Activated CD4-positive, alpha-beta memory T cell treated with anti-CD3 and anti-CD28 coated beads for 36 hours (primary cell): ENCODE results near the gene GNAI2. TPM values are rescaled to one million over a fixed set of nuclear protein-coding genes. Genes with fewer than 3 reads are reported as not detected.
A peak's percentile ranks its signal among the peaks of the same experiment; 100 is the strongest.
"Not testable (repeated sequence)": the region's sequence is repeated elsewhere in the genome, so short reads cannot be mapped to it uniquely, and the experiment has no call there.

Source experiments
- CTCF ChIA-PET: fragments of 350-600 bp; sonication (Branson Sonifier 250); formaldehyde crosslinking; loops from one replicate; lab custom pipeline; 2021; ENCODE audit warnings: antibody characterized with exemption, inconsistent platforms; lab: Charles Lee
- POLR2A ChIA-PET: fragments of 350-600 bp; sonication (Branson Sonifier 250); formaldehyde crosslinking; loops from one replicate; lab custom pipeline; 2021; ENCODE audit warnings: antibody characterized with exemption; lab: Charles Lee
- DNase-seq: peaks from one replicate; pipeline ENCODE4 v3.0.0-alpha.2; 2020
- H3K27ac Mint-ChIP-seq: one replicate; pipeline ENCODE4 v1.8.0; 2021; ENCODE audit warnings: mixed read lengths
- H3K27me3 Mint-ChIP-seq: one replicate; pipeline ENCODE4 v1.8.0; 2021; ENCODE audit warnings: mixed read lengths
- H3K36me3 Mint-ChIP-seq: one replicate; pipeline ENCODE4 v1.8.0; 2021; ENCODE audit warnings: mixed read lengths
- H3K4me1 Mint-ChIP-seq: one replicate; pipeline ENCODE4 v1.8.0; 2021; ENCODE audit warnings: low read depth, mixed read lengths
- H3K4me3 Mint-ChIP-seq: one replicate; pipeline ENCODE4 v1.8.0; 2021; ENCODE audit warnings: mild to moderate bottlenecking, mixed read lengths
- H3K9me3 Mint-ChIP-seq: one replicate; pipeline ENCODE4 v1.8.0; 2021; ENCODE audit warnings: mixed read lengths
- intact Hi-C: fragments of 100-400 bp; cut with micrococcal nuclease; formaldehyde crosslinking; loops from one replicate; pipeline ENCODE4 v1.15.1; 2023
- total RNA-seq, 2 experiments: library from RNA; stranded (reverse); gene quantifications; one replicate each; pipeline ENCODE4 v1.2.3, GENCODE V29; 2021

Gene GNAI2
- total RNA-seq, 2 experiments from 2014 or later: 346 to 349 TPM

DNA sequence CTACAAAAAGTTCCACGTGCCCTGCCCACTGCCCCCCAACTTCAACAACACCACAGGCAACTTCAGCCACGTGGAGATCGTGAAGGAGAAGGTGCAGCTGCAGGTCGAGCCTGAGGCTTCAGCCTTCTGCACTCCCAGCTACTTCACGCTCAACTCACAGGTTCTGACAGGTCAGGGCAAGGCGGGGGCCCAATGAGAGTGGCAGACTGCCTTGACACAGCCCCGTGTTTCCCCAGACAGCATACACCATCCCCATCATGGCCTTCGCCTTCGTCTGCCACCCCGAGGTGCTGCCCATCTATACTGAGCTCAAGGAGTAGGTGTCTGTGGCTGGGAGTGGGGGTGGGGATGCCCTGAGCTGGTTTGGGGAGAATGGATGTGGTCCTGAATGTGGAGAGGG, 18.3 kb upstream of the GNAI2 start:
- POLR2A ChIA-PET: no interaction called here
- H3K4me1 Mint-ChIP-seq: no peaks in the 10 kb centered on the region
- CTCF ChIA-PET: interaction anchor here (1.3 to 8.9 kb wide), 2 partner anchors 24 to 57 kb away, joined by 3 to 68 read pairs; no protein-coding TSS in a partner anchor
- DNase-seq: no peak
- no peaks in the 10 kb centered on the region for H3K27me3 Mint-ChIP-seq
- H3K36me3 Mint-ChIP-seq: no peaks in the 10 kb centered on the region
- intact Hi-C loops: no loop called here
- no peak overlapping the region for H3K27ac Mint-ChIP-seq
- H3K9me3 Mint-ChIP-seq: no peaks in the 10 kb centered on the region
- H3K4me3 Mint-ChIP-seq: no peak overlapping the region

DNA sequence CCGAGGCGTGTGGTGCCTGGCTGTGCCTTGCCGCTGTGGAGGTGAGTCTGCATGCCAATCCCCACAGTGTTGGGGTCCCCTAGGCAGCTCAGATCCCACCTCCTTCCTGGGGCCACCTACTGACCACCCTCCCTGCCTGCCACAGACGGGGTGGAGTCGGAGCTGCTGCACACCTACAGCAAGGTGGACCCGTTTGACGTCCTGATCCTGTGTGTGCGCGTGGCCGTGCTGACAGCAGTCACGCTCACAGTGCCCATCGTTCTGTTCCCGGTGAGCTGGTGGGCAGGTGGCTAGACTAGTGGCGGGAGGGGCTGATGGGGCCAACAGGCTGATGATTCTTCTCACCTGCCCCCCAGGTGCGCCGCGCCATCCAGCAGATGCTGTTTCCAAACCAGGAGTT, 17.6 kb upstream of the GNAI2 start:
- H3K4me1 Mint-ChIP-seq: no peaks in the 10 kb centered on the region
- POLR2A ChIA-PET: no interaction called here
- CTCF ChIA-PET: interaction anchor here (8.9 kb wide), 1 partner anchor 25 kb away, joined by 68 read pairs; no protein-coding TSS in a partner anchor
- no peak overlapping the region for H3K4me3 Mint-ChIP-seq
- H3K27ac Mint-ChIP-seq: no peak overlapping the region
- no peaks in the 10 kb centered on the region for H3K9me3 Mint-ChIP-seq
- no peak for DNase-seq
- H3K36me3 Mint-ChIP-seq: no peaks in the 10 kb centered on the region
- no peaks in the 10 kb centered on the region for H3K27me3 Mint-ChIP-seq
- intact Hi-C loops: no loop called here

DNA sequence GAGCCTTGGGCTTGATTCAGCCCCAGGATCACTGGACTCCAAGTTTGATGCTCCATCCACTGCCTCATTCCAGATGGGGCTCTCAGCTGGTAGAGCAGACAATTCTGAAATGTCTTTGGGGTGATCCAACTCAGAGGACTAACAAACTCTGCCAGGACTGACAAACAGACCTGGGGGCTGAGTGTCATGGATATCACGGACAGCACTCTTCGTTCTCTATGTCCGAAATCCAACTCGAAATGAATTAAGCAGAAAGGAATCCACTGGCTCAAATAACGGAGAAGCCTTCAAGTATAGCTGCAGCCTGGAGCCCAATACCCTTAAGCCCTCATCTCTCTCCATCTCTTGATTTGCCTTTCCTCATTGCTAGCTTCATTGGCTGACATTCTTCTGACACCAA, 16.7 kb upstream of the GNAI2 start:
- POLR2A ChIA-PET: no interaction called here
- H3K4me3 Mint-ChIP-seq: no peak overlapping the region
- no peaks in the 10 kb centered on the region for H3K36me3 Mint-ChIP-seq
- no peaks in the 10 kb centered on the region for H3K9me3 Mint-ChIP-seq
- H3K27ac Mint-ChIP-seq: no peak overlapping the region
- H3K4me1 Mint-ChIP-seq: no peaks in the 10 kb centered on the region
- CTCF ChIA-PET: interaction anchor here (8.9 kb wide), 1 partner anchor 25 kb away, joined by 68 read pairs; no protein-coding TSS in a partner anchor
- intact Hi-C loops: no loop called here
- no peaks in the 10 kb centered on the region for H3K27me3 Mint-ChIP-seq
- no peak for DNase-seq

DNA sequence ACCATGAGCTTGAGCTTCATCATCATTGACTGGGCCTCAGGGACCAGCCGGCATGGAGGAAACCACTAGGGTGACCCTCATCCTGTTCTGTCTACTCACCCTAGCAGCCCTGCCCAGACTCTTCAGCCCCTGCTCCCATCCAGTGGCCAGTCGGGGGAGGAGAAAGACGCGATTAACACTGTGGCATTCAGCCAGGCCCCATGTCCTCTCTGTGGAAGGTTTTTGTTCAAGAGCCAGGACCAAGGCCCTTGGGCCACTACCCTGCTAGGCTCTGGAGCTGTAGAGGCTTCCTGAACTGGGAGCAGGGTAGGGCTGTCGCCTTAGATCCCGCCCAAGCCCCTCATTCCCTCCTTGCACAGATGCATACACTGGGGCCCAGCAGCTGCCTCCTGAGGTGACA, 15.9 kb upstream of the GNAI2 start:
- DNase-seq: no peak
- Mint-ChIP-seq H3K27ac (no peak overlapping the region), H3K9me3 (no peaks in the 10 kb centered on the region), H3K36me3 (no peaks in the 10 kb centered on the region), H3K4me1 (no peaks in the 10 kb centered on the region), H3K4me3 (no peak overlapping the region), H3K27me3 (no peaks in the 10 kb centered on the region)
- CTCF ChIA-PET: interaction anchor here (1.0 to 8.9 kb wide), 3 partner anchors 26 to 52 kb away, joined by 6 to 68 read pairs (median 7); no protein-coding TSS in a partner anchor
- POLR2A ChIA-PET: no interaction called here
- intact Hi-C loops: no loop called here

DNA sequence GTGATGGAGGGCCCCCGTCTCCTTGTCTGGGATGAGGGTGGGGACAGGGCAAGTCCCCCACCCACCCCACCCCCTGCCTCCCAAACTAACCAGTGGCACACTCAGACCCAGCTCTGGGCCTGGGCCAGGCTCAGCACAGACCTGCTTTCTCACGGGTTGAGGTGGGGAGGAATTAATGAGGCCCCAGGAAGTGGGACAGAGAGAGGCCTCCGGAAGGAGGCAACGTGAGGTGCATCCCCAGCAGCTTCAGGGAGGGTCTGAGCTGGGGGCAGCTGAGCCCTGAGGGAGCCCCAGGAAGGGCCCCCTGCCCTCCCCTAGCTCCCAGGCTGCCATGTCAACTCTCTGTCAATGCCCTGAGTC, 15.0 kb upstream of the GNAI2 start:
- ChIA-PET CTCF (interaction anchor here (0.6 to 8.9 kb wide), 6 partner anchors 16 to 51 kb away, joined by 3 to 68 read pairs (median 6); partner anchors contain the start of gene GNAT1), POLR2A (no interaction called here)
- Mint-ChIP-seq H3K27ac (no peak overlapping the region), H3K9me3 (no peaks in the 10 kb centered on the region), H3K27me3 (no peaks in the 10 kb centered on the region), H3K4me3 (no peak overlapping the region), H3K36me3 (no peaks in the 10 kb centered on the region), H3K4me1 (peaks cover 3% of the 10 kb centered on the region)
- no peak for DNase-seq
- intact Hi-C loops: no loop called here

DNA sequence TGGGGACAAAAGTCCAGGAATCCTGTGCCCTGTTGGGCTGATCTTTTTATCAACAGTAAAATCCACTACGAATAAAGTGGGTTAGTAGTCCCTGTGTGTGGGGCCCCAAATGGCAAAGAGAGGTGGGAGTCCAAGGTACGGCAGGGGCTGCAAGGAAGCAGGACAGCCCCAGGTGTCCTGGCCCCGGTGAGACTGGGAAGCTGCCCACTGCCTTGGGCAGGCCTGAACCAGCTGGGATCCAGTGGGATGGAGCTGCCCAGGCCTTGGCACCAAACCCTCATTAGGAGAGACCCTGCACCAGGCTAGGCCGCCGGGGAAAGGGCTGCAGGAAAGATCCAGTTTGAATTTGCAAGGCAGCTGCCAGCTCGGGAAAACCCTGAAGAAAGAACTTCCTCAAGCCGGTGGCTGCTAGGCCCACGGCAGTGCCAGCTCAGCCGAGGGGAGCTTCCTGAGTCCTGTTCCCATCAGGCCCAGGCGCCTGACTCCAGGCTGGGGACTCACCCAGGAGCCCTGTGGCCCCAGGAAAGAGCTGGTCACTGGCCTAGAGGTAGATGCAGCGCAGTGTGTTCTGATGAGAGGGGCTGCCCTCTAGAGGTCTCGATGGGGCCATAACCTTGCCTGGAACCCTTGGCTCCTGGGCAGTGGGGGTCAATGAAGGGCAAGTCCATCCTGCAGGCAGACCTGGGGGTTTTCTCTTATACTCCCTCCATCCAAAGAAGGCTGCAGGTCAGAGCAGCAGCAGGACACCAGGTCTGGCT, 14.4 kb upstream of the GNAI2 start:
- DNase-seq: no peak
- Mint-ChIP-seq H3K9me3 (no peaks in the 10 kb centered on the region), H3K36me3 (no peaks in the 10 kb centered on the region), H3K4me3 (no peak overlapping the region), H3K27ac (no peak overlapping the region), H3K4me1 (peaks cover 5% of the 10 kb centered on the region), H3K27me3 (no peaks in the 10 kb centered on the region)
- POLR2A ChIA-PET: no interaction called here
- CTCF ChIA-PET: interaction anchor here (0.5 to 8.9 kb wide), 5 partner anchors 25 to 1280 kb away, joined by 3 to 68 read pairs (median 6); partner anchors contain the start of gene GNAT1
- intact Hi-C loops: no loop called here

DNA sequence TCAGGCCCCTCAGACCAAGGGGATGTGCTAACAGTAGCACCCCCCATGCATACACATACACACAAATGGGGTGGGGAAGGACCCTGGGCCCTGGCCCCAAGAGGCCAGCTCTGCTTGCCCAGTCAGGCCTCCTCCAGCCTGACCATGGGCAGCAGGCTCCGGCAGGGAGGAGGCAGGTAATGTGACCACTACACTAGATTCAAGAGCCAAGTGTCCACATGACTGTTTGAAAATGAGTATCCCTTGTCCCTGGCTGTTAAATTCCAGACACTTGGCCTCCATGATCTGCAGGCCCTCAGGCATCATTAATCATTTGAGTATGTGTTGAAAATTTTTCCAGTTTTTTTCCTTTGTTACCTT, 13.9 kb upstream of the GNAI2 start:
- Mint-ChIP-seq H3K36me3 (no peaks in the 10 kb centered on the region), H3K27ac (no peak overlapping the region)
- CTCF ChIA-PET: interaction anchor here (0.5 to 8.9 kb wide), 4 partner anchors 25 to 1281 kb away, joined by 3 to 68 read pairs (median 6); partner anchors contain the start of gene GNAT1

DNA sequence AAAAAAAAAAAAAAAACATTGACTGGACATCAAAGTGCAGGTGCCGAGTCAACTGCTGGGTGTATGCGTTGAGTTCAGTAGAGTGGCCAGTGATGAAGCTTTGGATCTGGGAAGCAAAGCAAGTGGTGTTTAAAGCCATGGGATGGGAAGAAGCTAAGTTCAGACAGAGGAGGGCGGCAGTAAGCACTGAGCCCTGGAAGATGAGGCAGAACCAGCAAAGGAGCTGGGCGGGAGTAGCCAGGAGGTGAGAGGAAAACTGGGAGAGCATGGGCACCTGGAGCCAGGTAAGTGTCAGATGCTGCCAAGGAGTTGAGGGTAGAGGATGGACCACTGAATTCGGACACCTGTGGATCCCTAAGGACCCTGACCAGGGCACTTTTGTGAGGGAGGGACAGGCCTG, 11.4 kb upstream of the GNAI2 start:
- H3K27ac Mint-ChIP-seq: no peak overlapping the region
- no peak for DNase-seq
- H3K4me1 Mint-ChIP-seq: peaks cover 17% of the 10 kb centered on the region
- H3K27me3 Mint-ChIP-seq: no peaks in the 10 kb centered on the region
- POLR2A ChIA-PET: no interaction called here
- H3K9me3 Mint-ChIP-seq: no peaks in the 10 kb centered on the region
- intact Hi-C loops: no loop called here
- no peak overlapping the region for H3K4me3 Mint-ChIP-seq
- CTCF ChIA-PET: interaction anchor here (1.2 to 14.8 kb wide), 9 partner anchors 9 to 105 kb away, joined by 3 to 307 read pairs (median 24); partner anchors contain the start of genes GNAT1, HYAL3, NAA80 and SLC38A3
- no peaks in the 10 kb centered on the region for H3K36me3 Mint-ChIP-seq

More for the DNA sequence above, 13.9 kb upstream of the GNAI2 start:
- no peaks in the 10 kb centered on the region for H3K9me3 Mint-ChIP-seq
- no peaks in the 10 kb centered on the region for H3K27me3 Mint-ChIP-seq
- peaks cover 8% of the 10 kb centered on the region for H3K4me1 Mint-ChIP-seq
- POLR2A ChIA-PET: no interaction called here
- intact Hi-C loops: no loop called here
- no peak overlapping the region for H3K4me3 Mint-ChIP-seq
- no peak for DNase-seq

DNA sequence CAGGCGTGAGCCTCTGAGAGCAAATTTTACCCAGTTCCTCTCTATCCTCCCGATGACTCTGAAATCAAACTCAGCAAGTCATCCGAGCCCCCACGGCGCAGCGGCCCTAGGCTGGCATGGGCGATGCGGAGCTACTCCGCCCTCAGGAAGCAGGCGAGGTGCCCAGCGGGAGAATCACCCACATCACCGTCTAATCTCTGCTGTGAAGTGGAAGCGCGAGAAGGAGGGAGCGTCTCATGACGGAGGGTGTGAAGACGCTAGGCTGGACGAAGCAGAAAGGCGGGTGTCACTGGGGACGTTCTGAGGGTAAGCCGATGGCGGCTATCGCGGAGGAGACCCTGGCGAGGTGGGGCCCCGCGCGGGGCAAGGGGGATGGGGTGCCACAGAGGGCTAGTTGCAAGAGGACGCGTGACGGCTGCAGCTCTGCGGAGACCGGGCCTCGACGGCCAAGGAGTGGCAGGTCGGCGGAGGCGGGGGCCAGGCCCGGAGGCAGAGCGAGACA, 9.1 kb upstream of the GNAI2 start:
- no peaks in the 10 kb centered on the region for H3K36me3 Mint-ChIP-seq
- POLR2A ChIA-PET: interaction anchor here (0.9 to 2.8 kb wide), 5 partner anchors 10 to 110 kb away, joined by 3 to 18 read pairs (median 8); partner anchors contain the start of gene GNAI2
- CTCF ChIA-PET: interaction anchor here (0.6 to 14.8 kb wide), 24 partner anchors 10 to 673 kb away, joined by 3 to 307 read pairs (median 6); partner anchors contain the start of genes BSN, GNAI2, GNAT1 and HYAL3
- no peaks in the 10 kb centered on the region for H3K27me3 Mint-ChIP-seq
- intact Hi-C loops: loop anchor here (1.0 kb wide), 6 partner anchors 8 to 106 kb away; no protein-coding TSS in a partner anchor
- no peaks in the 10 kb centered on the region for H3K9me3 Mint-ChIP-seq
- peak overlapping the region; percentile 76 for H3K27ac Mint-ChIP-seq
- peaks cover 17% of the 10 kb centered on the region for H3K4me1 Mint-ChIP-seq
- peak; percentile 66 for DNase-seq
- H3K4me3 Mint-ChIP-seq: peak overlapping the region; percentile 81

DNA sequence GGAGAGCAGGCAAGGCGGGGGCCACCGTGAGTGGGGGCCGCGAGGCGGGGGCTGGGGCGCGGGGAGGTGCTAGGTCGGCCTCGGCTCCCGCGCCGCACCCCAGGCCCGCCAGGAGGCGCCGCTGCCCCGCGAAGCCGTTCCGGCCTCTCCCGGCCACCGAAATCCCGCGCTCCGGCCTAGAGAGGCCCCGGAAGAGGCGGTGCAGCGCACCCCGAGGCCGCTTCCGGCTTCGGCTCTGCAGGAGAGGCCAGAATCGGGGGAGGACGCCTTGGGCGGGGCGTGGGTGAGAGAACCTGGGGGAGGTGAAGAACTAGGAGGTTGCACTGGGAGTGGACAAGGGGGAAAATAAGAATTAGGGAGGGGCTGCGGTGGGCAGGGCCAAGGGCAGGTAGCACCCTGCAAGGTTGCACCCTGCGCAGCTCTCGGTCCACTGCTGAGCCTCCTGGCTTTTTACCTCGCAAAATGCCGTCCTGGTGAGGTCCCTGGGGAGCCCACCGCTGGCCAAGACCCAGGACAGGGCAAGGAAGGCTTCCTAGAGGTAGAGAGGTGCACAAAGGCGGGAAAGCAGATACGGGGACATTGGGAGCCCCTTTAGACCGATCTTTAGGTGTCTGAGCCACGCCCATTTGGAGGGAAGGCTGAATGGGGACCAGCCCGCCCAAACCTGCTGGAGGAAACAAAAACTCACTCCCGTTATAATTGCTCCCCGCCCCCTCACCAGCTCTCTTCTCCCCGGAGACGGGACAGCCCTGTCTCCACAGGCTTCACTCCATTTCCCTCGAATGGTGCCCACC, 8.4 kb upstream of the GNAI2 start:
- intact Hi-C loops: loop anchor here (1.0 kb wide), 4 partner anchors 8 to 46 kb away; no protein-coding TSS in a partner anchor
- Mint-ChIP-seq H3K9me3 (no peaks in the 10 kb centered on the region), H3K36me3 (no peaks in the 10 kb centered on the region), H3K4me1 (peaks cover 17% of the 10 kb centered on the region), H3K4me3 (peak overlapping the region; percentile 94), H3K27ac (peak overlapping the region; percentile 90), H3K27me3 (no peaks in the 10 kb centered on the region)
- ChIA-PET POLR2A (interaction anchor here (0.9 to 2.8 kb wide), 6 partner anchors 9 to 64 kb away, joined by 3 to 18 read pairs (median 8); partner anchors contain the start of genes GNAI2 and IFRD2), CTCF (interaction anchor here (0.7 to 14.8 kb wide), 16 partner anchors 9 to 107 kb away, joined by 3 to 307 read pairs (median 18); partner anchors contain the start of genes GNAI2, GNAT1, HYAL3 and IFRD2)
- DNase-seq: peak; percentile 94

DNA sequence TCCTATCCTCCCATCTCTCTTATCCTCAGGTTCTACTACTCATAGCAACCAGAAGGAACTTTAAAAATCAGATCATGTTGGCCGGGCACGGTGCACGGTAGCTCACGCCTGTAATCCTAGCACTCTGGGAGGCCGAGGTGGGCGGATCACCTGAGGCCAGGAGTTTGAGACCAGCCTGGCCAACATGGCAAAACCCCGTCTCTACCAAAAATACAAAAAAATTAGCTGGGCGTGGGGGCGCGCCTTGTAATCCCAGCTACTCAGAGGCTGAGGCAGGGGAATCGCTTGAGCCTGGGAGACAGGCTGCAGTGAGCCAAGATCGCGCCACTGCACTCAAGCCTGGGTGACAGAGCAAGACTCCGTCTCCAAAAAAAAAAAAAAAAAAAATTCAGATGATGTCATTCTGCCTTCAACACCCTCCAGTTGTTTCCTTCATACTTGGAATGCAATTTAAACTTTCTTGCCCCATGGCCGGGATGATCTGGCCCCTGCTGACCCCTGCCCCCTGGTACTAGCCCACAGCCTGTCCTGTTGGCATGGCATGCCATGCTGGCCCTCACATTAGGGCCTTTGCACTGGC, 7.7 kb upstream of the GNAI2 start:
- peak overlapping the region; percentile 94 for H3K4me3 Mint-ChIP-seq
- H3K4me1 Mint-ChIP-seq: peaks cover 17% of the 10 kb centered on the region
- H3K27me3 Mint-ChIP-seq, DNase-seq, H3K9me3 Mint-ChIP-seq, H3K36me3 Mint-ChIP-seq, intact Hi-C loops: not testable (repeated sequence)
- peak overlapping the region; percentile 90 for H3K27ac Mint-ChIP-seq
- CTCF ChIA-PET: interaction anchor here (1.7 to 14.8 kb wide), 7 partner anchors 9 to 45 kb away, joined by 4 to 307 read pairs (median 45); partner anchors contain the start of genes GNAI2 and GNAT1
- POLR2A ChIA-PET: interaction anchor here (0.9 to 2.8 kb wide), 5 partner anchors 9 to 63 kb away, joined by 4 to 18 read pairs (median 8); partner anchors contain the start of genes GNAI2 and IFRD2
